ENCODE results near the gene TMX2.

- TF ChIP-seq CTCF (IDR thresholded peaks at IDR 0.05 in 4 of 5, conservative IDR thresholded peaks at IDR 0.05 in 1 of 5) (no peak), POLR2A (IDR thresholded peaks at IDR 0.05) (no peak)
Observed at GRCh38 chr11:57770793-57771192, 58.4 kb downstream of the TMX2 start.

Measured in gastrocnemius medialis (tissue), 4 donors.